Small intestine (tissue), 16 donors: Measurements from ENCODE around the gene POU2F1. TPM values are rescaled to one million over a fixed set of nuclear protein-coding genes. Genes with fewer than 3 reads are reported as not detected.
A peak's percentile ranks its signal among the peaks of the same experiment; 100 is the strongest.

Source experiments
- DNase-seq, 2 donors: peaks; one replicate each; pipeline versions ENCODE4 v3.0.0 to v3.0.0-alpha.2; 2013
- FAIRE-seq: peaks from 2 replicates; lab custom pipeline; 2012; peaks lifted over from hg19 to GRCh38; lab: Jason Lieb, UNC
- H3K27ac ChIP-seq, 3 donors: one replicate each; pipeline ENCODE4 v1.5.1; 2013; ENCODE audit warnings: low read length in 2 of 3, mild to moderate bottlenecking in 2 of 3, control low read depth in 1 of 3, inconsistent platforms in 1 of 3, low read depth in 1 of 3, moderate library complexity in 1 of 3
- H3K27me3 ChIP-seq, 3 donors: one replicate each; pipeline ENCODE4 v1.6.1; 2013; ENCODE audit warnings: low read length in 3 of 3, inconsistent platforms in 1 of 3; ENCODE audit not compliant: control insufficient read depth in 3 of 3, insufficient read depth in 3 of 3
- H3K36me3 ChIP-seq, 3 donors: one replicate each; pipeline ENCODE4 v1.6.1; 2013; ENCODE audit warnings: low read length in 3 of 3, inconsistent platforms in 1 of 3, low read depth in 1 of 3, mild to moderate bottlenecking in 1 of 3, moderate library complexity in 1 of 3; ENCODE audit not compliant: control insufficient read depth in 3 of 3, insufficient read depth in 2 of 3
- H3K4me1 ChIP-seq, 3 donors: one replicate each; pipeline ENCODE4 v1.6.1; 2013; ENCODE audit warnings: low read length in 2 of 3, inconsistent platforms in 1 of 3, low read depth in 1 of 3, mild to moderate bottlenecking in 1 of 3, moderate library complexity in 1 of 3; ENCODE audit not compliant: control insufficient read depth in 3 of 3, insufficient read depth in 2 of 3
- H3K4me3 ChIP-seq, 3 donors: one replicate each; pipeline ENCODE4 v1.5.1; 2013; ENCODE audit warnings: low read length in 3 of 3, control low read depth in 1 of 3, inconsistent platforms in 1 of 3, low read depth in 1 of 3, mild to moderate bottlenecking in 1 of 3, moderate library complexity in 1 of 3
- H3K9me3 ChIP-seq, 2 donors: one replicate each; pipeline ENCODE4 v1.6.1; 2013; ENCODE audit warnings: low read depth in 1 of 2, low read length in 1 of 2; ENCODE audit not compliant: control insufficient read depth in 2 of 2, insufficient read depth in 1 of 2
- WGBS, 3 donors: extraction: QIAGEN DNeasy Blood & Tissue Kit; methylation state at CpG; one replicate each; pipeline ENCODE4 v1.1.7; 2013; 5-methylcytosine and 5-hydroxymethylcytosine counted together
- long read RNA-seq, 10 donors: transcript quantifications; one replicate each; lab custom pipeline, GENCODE V29; 2026
- polyA plus RNA-seq, 4 donors: library from polyadenylated mRNA; stranded (reverse) in 3 of 4; unstranded in 1 of 4; fragments of 200-250 nt in 3 of 4; fragments of 120-200 nt in 1 of 4; gene quantifications; one replicate each; pipeline versions ENCODE4 v1.2.1 to v1.2.3, GENCODE V29; 2013
- donor health status: healthy with polysubstance abuse.
- donor health status: control.
- donor health status: control.
- donor health status: Bipolar disorder and iron deficiency.
- donor health status: healthy.

Gene POU2F1
- 1 to 10 TPM in 3 of 4 donors, under 1 TPM in 1; 0.81 to 8.9 (median 2.3) TPM for polyA plus RNA-seq
- long read RNA-seq, donor 1: 0 reads
- long read RNA-seq, donor 2: 0 reads
- long read RNA-seq, donor 3: 0 reads
- long read RNA-seq, donor 4: 0 reads
- long read RNA-seq, donor 5: 0 reads
- long read RNA-seq, donor 6: 0 reads
- long read RNA-seq, donor 7: 0 reads
- long read RNA-seq, donor 8: 0 reads
- long read RNA-seq, donor 9: 0 reads
- long read RNA-seq, donor 10: 0 reads

DNA sequence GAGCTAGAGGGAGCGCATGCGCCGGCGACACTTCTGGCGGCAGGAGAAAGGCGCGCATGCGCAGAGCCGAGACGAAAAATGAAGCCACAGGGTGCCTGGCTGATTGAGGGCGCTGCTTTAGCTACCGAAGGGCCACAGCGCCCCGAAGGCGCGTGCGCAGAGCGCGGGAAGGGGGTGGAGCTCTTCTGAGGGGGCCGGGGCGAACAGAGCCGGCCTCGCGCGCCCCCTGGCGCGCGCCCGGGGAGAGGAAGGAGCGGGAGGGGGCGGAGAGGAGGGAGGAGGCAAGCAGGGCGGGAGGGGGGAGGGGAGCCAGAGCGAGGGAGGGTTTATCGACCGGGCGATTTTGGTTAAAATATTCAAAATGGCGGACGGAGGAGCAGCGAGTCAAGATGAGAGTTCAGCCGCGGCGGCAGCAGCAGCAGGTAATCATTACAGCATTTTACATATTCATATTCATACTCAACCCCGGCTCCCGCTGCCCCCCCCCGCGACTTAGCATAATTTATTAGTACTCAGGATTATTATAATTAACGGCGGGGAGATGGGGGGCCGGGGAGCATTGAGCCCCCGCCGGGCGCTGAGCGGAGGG is at the start of gene POU2F1:
Gene POU2F1, plus strand, starts transcription at position 350 of the 589 bp plus-strand sequence. Its CDS starts 12 bp downstream, at position 362.
- Histone ChIP-seq H3K9me3 (peaks cover 0 to 8% of the 10 kb centered on the region in 2 donors), H3K4me3 (peak within 1 kb of the TSS; percentile 86 to 98 (median 98)), H3K36me3 (no peaks in the 10 kb centered on the region), H3K27ac (peak within 1 kb of the TSS; percentile 97 to 99 (median 98)), H3K4me1 (peaks cover 0 to 17% (median 2%) of the 10 kb centered on the region in 3 donors), H3K27me3 (no peaks in the 10 kb centered on the region)
- DNase-seq: peak; percentile 99 to 100
- WGBS, 3 donors: 0 to 1% (median 1%) methylated on average over 34 to 53 of the region's 53 CpGs
- no peak for FAIRE-seq

- Histone ChIP-seq H3K36me3 (no peaks in the 10 kb centered on the region), H3K27ac (no peak overlapping the region), H3K4me3 (no peak overlapping the region), H3K27me3 (no peaks in the 10 kb centered on the region), H3K4me1 (peaks cover 0 to 7% (median under 1%) of the 10 kb centered on the region in 3 donors), H3K9me3 (peaks cover 0 to 19% of the 10 kb centered on the region in 2 donors)
- WGBS, 3 donors: 88 to 96% (median 90%) methylated on average over 7 of the region's 7 CpGs
- FAIRE-seq: no peak
- DNase-seq: no peak
These were observed 49.3 kb upstream of the POU2F1 start for GRCh38 chr1:167171286-167171929.

DNA sequence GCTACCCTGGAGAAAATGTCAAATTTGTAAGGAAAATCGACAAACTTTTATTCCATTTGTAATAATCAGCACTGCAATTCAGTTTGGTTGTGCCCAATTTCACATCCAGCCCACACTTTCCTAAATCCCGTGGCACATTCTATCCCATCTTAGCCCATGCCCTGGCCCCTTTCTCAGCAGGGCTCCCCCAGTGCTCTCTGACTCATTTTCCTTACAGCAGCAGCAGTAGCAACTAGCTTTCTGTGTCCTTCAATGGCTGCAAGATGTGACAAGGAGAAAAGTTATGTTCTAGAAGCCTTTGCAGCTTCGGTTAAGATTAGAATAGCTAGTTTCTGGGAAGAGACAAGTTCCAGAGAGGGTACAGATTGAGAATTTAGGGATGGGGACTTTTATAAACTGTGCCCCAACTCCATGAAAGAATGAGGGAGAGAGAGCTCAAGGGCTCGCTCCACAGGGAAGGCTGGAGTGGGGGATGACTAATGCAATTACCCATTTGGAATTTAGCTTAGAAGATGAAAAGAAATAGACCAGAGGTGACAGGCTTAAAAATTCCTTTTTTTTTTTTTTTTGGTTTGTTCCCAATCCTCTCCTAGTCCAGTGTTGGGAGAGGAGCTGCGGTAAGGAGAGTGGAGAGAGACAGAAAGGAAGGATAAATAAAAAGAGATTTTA is 47.0 kb upstream of the POU2F1 start:
- 79 to 85% (median 79%) methylated on average over 5 of the region's 5 CpGs for WGBS, 3 donors
- FAIRE-seq: no peak

DNA sequence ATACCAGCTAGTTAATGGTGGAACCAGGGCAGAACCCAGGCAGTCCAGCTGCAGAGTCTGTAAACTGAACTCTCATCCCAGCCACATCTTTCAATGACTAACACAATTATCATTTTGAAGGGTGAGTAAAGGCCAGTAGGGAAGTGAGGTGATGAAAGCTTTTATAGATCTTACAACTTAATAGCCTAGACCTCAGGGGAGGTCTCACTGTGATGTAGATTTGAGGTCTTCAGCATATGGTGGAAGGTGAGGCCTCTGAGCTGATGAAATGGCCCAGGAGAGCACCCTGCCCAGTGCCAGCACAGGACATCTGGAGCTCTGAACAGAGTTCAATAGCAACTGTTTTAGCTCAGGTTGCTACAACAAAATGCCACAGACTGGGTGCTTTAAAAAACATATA is 44.8 kb upstream of the POU2F1 start:
- no peaks in the 10 kb centered on the region for H3K36me3 ChIP-seq
- no peaks in the 10 kb centered on the region for H3K27me3 ChIP-seq
- no peak overlapping the region for H3K27ac ChIP-seq
- no peak overlapping the region for H3K4me3 ChIP-seq
- no peaks in the 10 kb centered on the region for H3K4me1 ChIP-seq
- FAIRE-seq (no peak), DNase-seq (no peak)
- H3K9me3 ChIP-seq: peaks cover 0 to 8% of the 10 kb centered on the region in 2 donors

More for the DNA sequence above, 47.0 kb upstream of the POU2F1 start:
- no peaks in the 10 kb centered on the region for H3K4me1 ChIP-seq
- peaks cover 0 to 10% of the 10 kb centered on the region in 2 donors for H3K9me3 ChIP-seq
- H3K4me3 ChIP-seq: no peak overlapping the region
- no peak for DNase-seq
- H3K36me3 ChIP-seq: no peaks in the 10 kb centered on the region
- H3K27me3 ChIP-seq: no peaks in the 10 kb centered on the region
- no peak overlapping the region for H3K27ac ChIP-seq

- H3K27ac ChIP-seq: no peak overlapping the region
- no peaks in the 10 kb centered on the region for H3K36me3 ChIP-seq
- peaks cover 0 to 8% of the 10 kb centered on the region in 2 donors for H3K9me3 ChIP-seq
- H3K27me3 ChIP-seq: no peaks in the 10 kb centered on the region
- no peak overlapping the region for H3K4me3 ChIP-seq
- FAIRE-seq: no peak
- no peak for DNase-seq
- H3K4me1 ChIP-seq: no peaks in the 10 kb centered on the region
- 0 to 5% (median 0%) methylated on average over 1 of the region's 1 CpG for WGBS, 3 donors
These were observed 41.9 kb upstream of the POU2F1 start for GRCh38 chr1:167178831-167179230.

- Histone ChIP-seq H3K36me3 (no peaks in the 10 kb centered on the region), H3K9me3 (no peaks in the 10 kb centered on the region), H3K27ac (no peak overlapping the region), H3K4me1 (no peaks in the 10 kb centered on the region), H3K4me3 (no peak overlapping the region), H3K27me3 (no peaks in the 10 kb centered on the region)
- DNase-seq (no peak), FAIRE-seq (no peak)
These were observed 37.9 kb upstream of the POU2F1 start for GRCh38 chr1:167182571-167183320.

GRCh38 chr1:167184081-167184480 is 36.6 kb upstream of the POU2F1 start:
- no peak for DNase-seq
- Histone ChIP-seq H3K27ac (no peak overlapping the region), H3K27me3 (no peaks in the 10 kb centered on the region), H3K4me3 (no peak overlapping the region), H3K4me1 (no peaks in the 10 kb centered on the region), H3K36me3 (no peaks in the 10 kb centered on the region), H3K9me3 (no peaks in the 10 kb centered on the region)
- FAIRE-seq: no peak
- 75 to 86% (median 83%) methylated on average over 2 of the region's 2 CpGs for WGBS, 3 donors

- H3K9me3 ChIP-seq: no peaks in the 10 kb centered on the region
- 63 to 91% (median 65%) methylated on average over 3 of the region's 3 CpGs for WGBS, 3 donors
- FAIRE-seq (no peak), DNase-seq (no peak)
- H3K4me1 ChIP-seq: no peaks in the 10 kb centered on the region
- H3K4me3 ChIP-seq: no peak overlapping the region
- H3K36me3 ChIP-seq: no peaks in the 10 kb centered on the region
- H3K27me3 ChIP-seq: no peaks in the 10 kb centered on the region
- H3K27ac ChIP-seq: no peak overlapping the region
These were observed 35.6 kb upstream of the POU2F1 start for GRCh38 chr1:167185062-167185461.
